Thoracic aorta (tissue), 2 donors: ENCODE results near the gene NTN3. TPM values are rescaled to one million over a fixed set of nuclear protein-coding genes. Genes with fewer than 3 reads are reported as not detected.

Experiments
- ATAC-seq: fragments of 150-250 bp; one replicate; pipeline ENCODE4 v1.8.0; 2017; ENCODE audit warnings: low read depth; ENCODE audit not compliant: insufficient number of reproducible peaks, low FRiP score
- DNase-seq: peaks from one replicate; pipeline ENCODE4 v3.0.0-alpha.2; 2020; ENCODE audit warnings: low spot score
- H3K27ac ChIP-seq, 2 donors: fragments of 200-600 bp; sonication (generic); 1 replicate in 1 of 2; 2 replicates in 1 of 2; pipeline ENCODE4 v1.5.1; 2016; ENCODE audit warnings: mild to moderate bottlenecking in 2 of 2, moderate library complexity in 2 of 2
- H3K27me3 ChIP-seq: fragments of 200-600 bp; sonication (generic); replicated peaks from 2 replicates; pipeline ENCODE4 v1.6.0; 2016; ENCODE audit warnings: mild to moderate bottlenecking; ENCODE audit not compliant: insufficient read depth
- H3K36me3 ChIP-seq: fragments of 200-600 bp; sonication (generic); one replicate; pipeline ENCODE4 v1.5.1; 2016
- H3K4me1 ChIP-seq, 2 donors: fragments of 200-600 bp; sonication (generic); 1 replicate in 1 of 2; 2 replicates in 1 of 2; pipeline versions ENCODE4 v1.5.1 to v1.6.0; 2016; ENCODE audit warnings: low read depth in 2 of 2, mild to moderate bottlenecking in 1 of 2; ENCODE audit not compliant: control insufficient read depth in 1 of 2
- H3K4me3 ChIP-seq: fragments of 200-600 bp; sonication (generic); 2 replicates; pipeline ENCODE4 v1.5.1; 2016; ENCODE audit warnings: mild to moderate bottlenecking
- H3K9me3 ChIP-seq: fragments of 200-600 bp; sonication (generic); 2 replicates; pipeline ENCODE4 v1.5.1; 2016
- CTCF ChIP-seq: fragments of 200-600 bp; sonication (generic); IDR thresholded peaks from one replicate; pipeline ENCODE4 v1.5.1; 2019; ENCODE audit warnings: antibody characterized with exemption
- total RNA-seq, 2 donors: library from RNA; depleted of rRNA; stranded (reverse); fragments of >200 nt; gene quantifications; one replicate each; pipeline versions ENCODE4 v1.1.0 to v1.2.3, GENCODE V29; 2016

The NTN3 gene
- total RNA-seq, 2 donors from 2014 or later, result 0.28 TPM; not detected in 1

GRCh38 chr16:2511128-2511800 lies 40.2 kb downstream of the NTN3 start:
- DNase-seq (no peak), ATAC-seq (no peak)
- Histone ChIP-seq H3K36me3 (no peaks in the 10 kb centered on the region), H3K27me3 (no peaks in the 10 kb centered on the region), H3K4me3 (peak overlapping the region; percentile 23), H3K9me3 (no peaks in the 10 kb centered on the region), H3K27ac (no peak overlapping the region), H3K4me1 (peaks cover 8 to 29% of the 10 kb centered on the region in 2 donors)
- no peak for TF ChIP-seq CTCF

- no peaks in the 10 kb centered on the region for H3K9me3 ChIP-seq
- H3K36me3 ChIP-seq, result no peaks in the 10 kb centered on the region
- H3K27ac ChIP-seq, result no peak overlapping the region
- H3K4me1 ChIP-seq, result peaks cover 15 to 38% of the 10 kb centered on the region in 2 donors
- no peaks in the 10 kb centered on the region for H3K27me3 ChIP-seq
- no peak for TF ChIP-seq CTCF
- DNase-seq (no peak), ATAC-seq (no peak)
- H3K4me3 ChIP-seq, result no peak overlapping the region
Measured at GRCh38 chr16:2511996-2512734, 41.1 kb downstream of the NTN3 start.

- H3K9me3 ChIP-seq, result no peaks in the 10 kb centered on the region
- peak overlapping the region in 1 of 2 donors; percentile 96 for H3K27ac ChIP-seq
- TF ChIP-seq CTCF, result no peak
- H3K36me3 ChIP-seq, result no peaks in the 10 kb centered on the region
- no peak for ATAC-seq
- H3K27me3 ChIP-seq, result no peaks in the 10 kb centered on the region
- H3K4me3 ChIP-seq, result peak overlapping the region; percentile 96
- peaks cover 17 to 45% of the 10 kb centered on the region in 2 donors for H3K4me1 ChIP-seq
- DNase-seq, result no peak
Measured at GRCh38 chr16:2512735-2513404, 41.8 kb downstream of the NTN3 start.

GRCh38 chr16:2513405-2514332 lies 42.6 kb downstream of the NTN3 start, which contains the start of gene ATP6V0C:
TSS of gene ATP6V0C (plus strand) at chr16:2513952. CDS start at chr16:2514104, 152 bp downstream.
- peak; percentile 67 for DNase-seq
- Histone ChIP-seq H3K4me3 (peak within 1 kb of the TSS; percentile 96), H3K36me3 (no peaks in the 10 kb centered on the region), H3K27me3 (no peaks in the 10 kb centered on the region), H3K4me1 (peaks cover 25 to 53% of the 10 kb centered on the region in 2 donors), H3K27ac (peak within 1 kb of the TSS; percentile 96 to 97), H3K9me3 (no peaks in the 10 kb centered on the region)
- ATAC-seq, result peak; percentile 86
- no peak for TF ChIP-seq CTCF
